ENCODE measurements around the gene TNS3. TPM values are rescaled to one million over a fixed set of nuclear protein-coding genes. Genes with fewer than 3 reads are reported as not detected.

TNS3 gene
- total RNA-seq, 1 experiment from 2014 or later, result 9.5 TPM

GRCh38 chr7:47290867-47291266, 291.0 kb downstream of the TNS3 start:
- DNase-seq, result no peak
- Histone ChIP-seq H3K4me2 (ENCODE audit: insufficient read depth, insufficient read length, low read length) (no peak overlapping the region), H3K9me3 (ENCODE audit: control insufficient read depth, low read depth, low read length) (no peaks in the 10 kb centered on the region), H2AK5ac (ENCODE audit: insufficient read length, low read length) (no peak overlapping the region), H2BK20ac (ENCODE audit: low read depth, low read length, poor library complexity, severe bottlenecking) (no peak overlapping the region), H2BK5ac (ENCODE audit: insufficient read length, low read length) (no peak overlapping the region), H3K27me3 (ENCODE audit: insufficient read depth, low read length) (no peaks in the 10 kb centered on the region), H3K23me2 (ENCODE audit: insufficient read length, low read depth, low read length, poor library complexity, severe bottlenecking) (no peaks in the 10 kb centered on the region), H2AFZ (ENCODE audit: low read length) (no peak overlapping the region), H3K27ac (ENCODE audit: insufficient read length, low read depth, low read length) (no peak overlapping the region), H4K8ac (replicated peaks; ENCODE audit: insufficient read length, low read depth, low read length) (no peak overlapping the region), H2BK12ac (ENCODE audit: insufficient read length, low read depth, low read length) (no peak overlapping the region), H3K4me1 (ENCODE audit: insufficient read depth, low read length) (no peaks in the 10 kb centered on the region), H3K18ac (ENCODE audit: insufficient read length, low read depth, low read length) (no peak overlapping the region), H3T11ph (ENCODE audit: low read length) (no peak overlapping the region), H3K9ac (ENCODE audit: extremely low read depth, insufficient read length, low read length) (no peak overlapping the region), H3K4ac (ENCODE audit: low read depth, low read length) (no peak overlapping the region), H2BK120ac (ENCODE audit: low read depth, low read length, poor library complexity, severe bottlenecking) (no peak overlapping the region), H4K20me1 (ENCODE audit: control insufficient read depth, insufficient read depth, insufficient read length) (no peaks in the 10 kb centered on the region), H3K23ac (ENCODE audit: insufficient read length, low read depth, low read length) (no peak overlapping the region), H3K79me2 (ENCODE audit: insufficient read depth, low read length) (no peaks in the 10 kb centered on the region), H3K79me1 (ENCODE audit: insufficient read depth, low read depth, low read length, poor library complexity, severe bottlenecking) (no peaks in the 10 kb centered on the region), H2BK15ac (ENCODE audit: low read depth, low read length) (no peak overlapping the region), H3K56ac (ENCODE audit: insufficient read length, low read depth, low read length) (no peak overlapping the region), H4K91ac (ENCODE audit: insufficient read length, low read depth, low read length) (no peak overlapping the region), H3K14ac (ENCODE audit: insufficient read depth, low read length) (no peak overlapping the region), H4K5ac (ENCODE audit: insufficient read length, low read depth, low read length) (no peak overlapping the region)
- H3K4me1 Mint-ChIP-seq, result no peaks in the 10 kb centered on the region
- no peak for TF ChIP-seq CTCF (conservative IDR thresholded peaks at IDR 0.05)
- peaks cover 0 to 4% (median 2%) of the 10 kb centered on the region in 3 experiments; a peak in 3 of 7 replicates for H3K36me3 Mint-ChIP-seq (ENCODE audit: insufficient read depth in 1 of 3, low read depth in 3 of 3)
- H3K27me3 Mint-ChIP-seq (ENCODE audit: low read depth), result no peaks in the 10 kb centered on the region
- WGBS (ENCODE audit: extremely low coverage, insufficient read length, low lambda C conversion rate), result no CpG with 5 or more reads among the region's 2 CpGs
- H3K27ac Mint-ChIP-seq, result no peak overlapping the region
- no peaks in the 10 kb centered on the region for H3K9me3 Mint-ChIP-seq
- H3K4me3 Mint-ChIP-seq, result no peak overlapping the region
